SK-N-SH treated with all-trans-retinoic acid at 6 μM for 48 hours (cell line): Measurements from ENCODE around the gene TGM1.

Experiments used
- BACH2 ChIP-seq: fragments of 250-450 bp; sonication (Bioruptor Pico); IDR thresholded peaks from 2 replicates; pipeline ENCODE4 v1.9.0; 2021; ENCODE audit warnings: mild to moderate bottlenecking, borderline replicate concordance
- CSDC2 ChIP-seq: fragments of 250-450 bp; sonication (Bioruptor Pico); IDR thresholded peaks from 2 replicates; pipeline ENCODE4 v1.5.0; 2020; ENCODE audit warnings: mild to moderate bottlenecking, moderate library complexity
- OSR1 ChIP-seq: fragments of 250-450 bp; sonication (Bioruptor Pico); IDR thresholded peaks from 2 replicates; pipeline ENCODE4 v1.8.0; 2022; ENCODE audit warnings: moderate library complexity, mild to moderate bottlenecking, inconsistent platforms
- RARB ChIP-seq: fragments of 250-450 bp; sonication (Bioruptor Pico); IDR thresholded peaks from 2 replicates; pipeline ENCODE4 v1.8.0; 2021; ENCODE audit warnings: mild to moderate bottlenecking, moderate library complexity
- SNAI2 ChIP-seq: fragments of 250-450 bp; sonication (Bioruptor Pico); IDR thresholded peaks from 2 replicates; pipeline ENCODE4 v1.5.0; 2020; ENCODE audit warnings: mild to moderate bottlenecking, moderate library complexity
- TOX ChIP-seq: fragments of 250-450 bp; sonication (Bioruptor Pico); IDR thresholded peaks from 2 replicates; pipeline ENCODE4 v1.8.0; 2021; ENCODE audit warnings: mild to moderate bottlenecking, moderate library complexity, borderline replicate concordance
- ZFP30 ChIP-seq: fragments of 450-650 bp; formaldehyde crosslinking; IDR thresholded peaks from 2 replicates; pipeline ENCODE4 v1.5.0; 2022; ENCODE audit warnings: mild to moderate bottlenecking, moderate library complexity
- ZNF565 ChIP-seq: fragments of 450-650 bp; formaldehyde crosslinking; conservative IDR thresholded peaks from 2 replicates; pipeline ENCODE4 v1.5.0; 2020; ENCODE audit warnings: low read depth, mild to moderate bottlenecking, moderate library complexity
- ZNF70 ChIP-seq: fragments of 450-650 bp; formaldehyde crosslinking; IDR thresholded peaks from 2 replicates; pipeline ENCODE4 v1.5.0; 2020; ENCODE audit warnings: mild to moderate bottlenecking, moderate library complexity
- TF ChIP-seq, protein P1 (sequence below): fragments of 250-450 bp; sonication (Bioruptor Pico); IDR thresholded peaks from 2 replicates; pipeline ENCODE4 v1.5.1; 2020; ENCODE audit warnings: low read depth, mild to moderate bottlenecking, moderate library complexity
- TF ChIP-seq, protein P2 (sequence below): fragments of 250-450 bp; sonication (Bioruptor Pico); IDR thresholded peaks from 2 replicates; pipeline ENCODE4 v1.8.0; 2021; ENCODE audit warnings: low read depth, mild to moderate bottlenecking, moderate library complexity, borderline replicate concordance
- TF ChIP-seq, protein P3 (sequence below): fragments of 250-450 bp; sonication (Bioruptor Pico); IDR thresholded peaks from 2 replicates; pipeline ENCODE4 v1.8.0; 2020; ENCODE audit warnings: mild to moderate bottlenecking, moderate library complexity, borderline replicate concordance

DNA sequence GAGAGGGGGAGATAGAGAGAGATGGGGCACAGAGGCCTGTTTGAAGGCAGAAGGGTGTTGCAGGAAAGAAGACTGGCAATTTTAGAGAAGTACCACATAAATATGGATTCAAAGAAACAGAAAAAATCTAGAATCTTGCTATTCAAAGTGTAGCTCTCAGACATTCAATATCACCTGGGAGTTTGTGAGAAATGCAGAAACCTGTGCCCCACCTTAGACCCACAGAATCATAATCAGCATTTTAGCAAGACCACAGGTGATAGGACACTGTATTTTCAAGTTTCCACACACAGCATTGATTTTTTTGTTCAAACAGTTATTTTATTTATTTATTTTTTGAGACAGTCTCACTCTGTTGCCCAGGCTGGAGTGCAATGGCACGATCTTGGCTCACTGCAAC, 34.1 kb downstream of the TGM1 start:
- TF ChIP-seq, protein P1, sequence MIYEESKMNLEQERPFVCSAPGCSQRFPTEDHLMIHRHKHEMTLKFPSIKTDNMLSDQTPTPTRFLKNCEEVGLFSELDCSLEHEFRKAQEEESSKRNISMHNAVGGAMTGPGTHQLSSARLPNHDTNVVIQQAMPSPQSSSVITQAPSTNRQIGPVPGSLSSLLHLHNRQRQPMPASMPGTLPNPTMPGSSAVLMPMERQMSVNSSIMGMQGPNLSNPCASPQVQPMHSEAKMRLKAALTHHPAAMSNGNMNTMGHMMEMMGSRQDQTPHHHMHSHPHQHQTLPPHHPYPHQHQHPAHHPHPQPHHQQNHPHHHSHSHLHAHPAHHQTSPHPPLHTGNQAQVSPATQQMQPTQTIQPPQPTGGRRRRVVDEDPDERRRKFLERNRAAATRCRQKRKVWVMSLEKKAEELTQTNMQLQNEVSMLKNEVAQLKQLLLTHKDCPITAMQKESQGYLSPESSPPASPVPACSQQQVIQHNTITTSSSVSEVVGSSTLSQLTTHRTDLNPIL (CRISPR knock-in tag), result no peak
- no peak for TF ChIP-seq TOX (CRISPR knock-in tag)
- TF ChIP-seq SNAI2 (CRISPR knock-in tag), result no peak
- no peak for TF ChIP-seq ZNF70
- no peak for TF ChIP-seq ZNF565 (CRISPR knock-in tag)
- TF ChIP-seq, protein P2, sequence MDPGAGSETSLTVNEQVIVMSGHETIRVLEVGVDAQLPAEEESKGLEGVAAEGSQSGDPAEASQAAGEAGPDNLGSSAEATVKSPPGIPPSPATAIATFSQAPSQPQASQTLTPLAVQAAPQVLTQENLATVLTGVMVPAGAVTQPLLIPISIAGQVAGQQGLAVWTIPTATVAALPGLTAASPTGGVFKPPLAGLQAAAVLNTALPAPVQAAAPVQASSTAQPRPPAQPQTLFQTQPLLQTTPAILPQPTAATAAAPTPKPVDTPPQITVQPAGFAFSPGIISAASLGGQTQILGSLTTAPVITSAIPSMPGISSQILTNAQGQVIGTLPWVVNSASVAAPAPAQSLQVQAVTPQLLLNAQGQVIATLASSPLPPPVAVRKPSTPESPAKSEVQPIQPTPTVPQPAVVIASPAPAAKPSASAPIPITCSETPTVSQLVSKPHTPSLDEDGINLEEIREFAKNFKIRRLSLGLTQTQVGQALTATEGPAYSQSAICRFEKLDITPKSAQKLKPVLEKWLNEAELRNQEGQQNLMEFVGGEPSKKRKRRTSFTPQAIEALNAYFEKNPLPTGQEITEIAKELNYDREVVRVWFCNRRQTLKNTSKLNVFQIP (CRISPR knock-in tag), result no peak
- no peak for TF ChIP-seq ZFP30 (CRISPR knock-in tag)
- TF ChIP-seq CSDC2 (CRISPR knock-in tag), result no peak
- TF ChIP-seq BACH2 (CRISPR knock-in tag), result no peak
- TF ChIP-seq, protein P3, sequence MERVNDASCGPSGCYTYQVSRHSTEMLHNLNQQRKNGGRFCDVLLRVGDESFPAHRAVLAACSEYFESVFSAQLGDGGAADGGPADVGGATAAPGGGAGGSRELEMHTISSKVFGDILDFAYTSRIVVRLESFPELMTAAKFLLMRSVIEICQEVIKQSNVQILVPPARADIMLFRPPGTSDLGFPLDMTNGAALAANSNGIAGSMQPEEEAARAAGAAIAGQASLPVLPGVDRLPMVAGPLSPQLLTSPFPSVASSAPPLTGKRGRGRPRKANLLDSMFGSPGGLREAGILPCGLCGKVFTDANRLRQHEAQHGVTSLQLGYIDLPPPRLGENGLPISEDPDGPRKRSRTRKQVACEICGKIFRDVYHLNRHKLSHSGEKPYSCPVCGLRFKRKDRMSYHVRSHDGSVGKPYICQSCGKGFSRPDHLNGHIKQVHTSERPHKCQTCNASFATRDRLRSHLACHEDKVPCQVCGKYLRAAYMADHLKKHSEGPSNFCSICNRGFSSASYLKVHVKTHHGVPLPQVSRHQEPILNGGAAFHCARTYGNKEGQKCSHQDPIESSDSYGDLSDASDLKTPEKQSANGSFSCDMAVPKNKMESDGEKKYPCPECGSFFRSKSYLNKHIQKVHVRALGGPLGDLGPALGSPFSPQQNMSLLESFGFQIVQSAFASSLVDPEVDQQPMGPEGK (CRISPR knock-in tag), result no peak
- no peak for TF ChIP-seq OSR1 (CRISPR knock-in tag)
- no peak for TF ChIP-seq RARB (CRISPR knock-in tag)
